Peyer's patch (tissue), 4 donors: ENCODE data around the gene PTPRN. TPM values are rescaled to one million over a fixed set of nuclear protein-coding genes. Genes with fewer than 3 reads are reported as not detected.

Experiments used
- DNase-seq, 3 donors: peaks; one replicate each; pipeline ENCODE4 v3.0.0-alpha.2; 2017 to 2019
- H3K27ac ChIP-seq, 4 donors: fragments of 200-600 bp; sonication (generic); one replicate each; pipeline ENCODE4 v1.5.1; 2016 to 2019
- H3K27me3 ChIP-seq, 2 donors: fragments of 200-600 bp; sonication (generic); one replicate each; pipeline ENCODE4 v1.5.1; 2019
- H3K36me3 ChIP-seq, 3 donors: fragments of 200-600 bp; sonication (generic); one replicate each; pipeline ENCODE4 v1.5.1; 2016 to 2019
- H3K4me1 ChIP-seq, 4 donors: fragments of 200-600 bp; sonication (generic); one replicate each; pipeline ENCODE4 v1.5.1; 2016 to 2019
- H3K4me3 ChIP-seq, 4 donors: fragments of 200-600 bp; sonication (generic); 1 replicate in 3 of 4; 2 replicates in 1 of 4; pipeline ENCODE4 v1.5.1; 2016 to 2019; ENCODE audit warnings: mild to moderate bottlenecking in 1 of 4
- H3K9me3 ChIP-seq, 4 donors: fragments of 200-600 bp; sonication (generic); one replicate each; pipeline ENCODE4 v1.5.1; 2016 to 2019; ENCODE audit warnings: mild to moderate bottlenecking in 1 of 4
- CTCF ChIP-seq, 6 experiments: fragments of 450-650 bp in 4 of 6; fragments of 200-600 bp in 2 of 6; sonication (generic) in 1 of 6; IDR thresholded peaks; one replicate each; pipeline ENCODE4 v1.5.1; 2017 to 2019; ENCODE audit warnings: antibody characterized with exemption in 6 of 6, mild to moderate bottlenecking in 3 of 6, moderate library complexity in 1 of 6
- POLR2A ChIP-seq, 2 donors: fragments of 450-650 bp; IDR thresholded peaks; one replicate each; pipeline ENCODE4 v1.5.1; 2017; ENCODE audit warnings: antibody characterized with exemption in 2 of 2, mild to moderate bottlenecking in 2 of 2, moderate library complexity in 2 of 2
- total RNA-seq, 4 donors: library from RNA; depleted of rRNA; stranded (reverse); fragments of >200 nt; gene quantifications; one replicate each; pipeline ENCODE4 v1.1.0, GENCODE V29; 2016

PTPRN gene
- total RNA-seq: 1 to 10 TPM in 2 of 4 donors, under 1 TPM in 1, not detected in 1; 0.88 to 4.9 (median 2.3) TPM

- Histone ChIP-seq H3K4me3 (no peak within 1 kb of the TSS), H3K9me3 (no peaks in the 10 kb centered on the region), H3K27ac (no peak within 1 kb of the TSS), H3K27me3 (peaks cover 0 to 15% of the 10 kb centered on the region in 2 donors), H3K4me1 (no peaks in the 10 kb centered on the region), H3K36me3 (no peaks in the 10 kb centered on the region)
- TF ChIP-seq CTCF (IDR thresholded peaks at IDR 0.05): no peak
- TF ChIP-seq POLR2A (IDR thresholded peaks at IDR 0.05): no peak
- DNase-seq: no peak
Observed at GRCh38 chr2:219309278-219309677, at the start of gene PTPRN. TSS of gene PTPRN (minus strand) at chr2:219309401. CDS start at chr2:219309332, 69 bp downstream.

GRCh38 chr2:219358170-219359075 lies 49.2 kb upstream of the PTPRN start:
- H3K27me3 ChIP-seq: peaks cover 0 to 16% of the 10 kb centered on the region in 2 donors
- no peak for DNase-seq
- H3K36me3 ChIP-seq: no peaks in the 10 kb centered on the region
- H3K9me3 ChIP-seq: no peaks in the 10 kb centered on the region
- H3K4me3 ChIP-seq: peak overlapping the region in 1 of 4 donors; percentile 19
- H3K4me1 ChIP-seq: peaks cover 0 to 10% (median 0%) of the 10 kb centered on the region in 4 donors
- TF ChIP-seq POLR2A (IDR thresholded peaks at IDR 0.05) (no peak), CTCF (IDR thresholded peaks at IDR 0.05) (no peak)
- H3K27ac ChIP-seq: no peak overlapping the region

GRCh38 chr2:219356834-219357233 lies 47.6 kb upstream of the PTPRN start:
- Histone ChIP-seq H3K4me3 (no peak overlapping the region), H3K27me3 (peaks cover 0 to 16% of the 10 kb centered on the region in 2 donors), H3K4me1 (peaks cover 0 to 10% (median 0%) of the 10 kb centered on the region in 4 donors), H3K27ac (no peak overlapping the region), H3K9me3 (no peaks in the 10 kb centered on the region), H3K36me3 (no peaks in the 10 kb centered on the region)
- TF ChIP-seq CTCF (IDR thresholded peaks at IDR 0.05) (no peak), POLR2A (IDR thresholded peaks at IDR 0.05) (no peak)
- no peak for DNase-seq

- Histone ChIP-seq H3K27me3 (peaks cover 0 to 16% of the 10 kb centered on the region in 2 donors), H3K4me1 (peaks cover 0 to 10% (median 0%) of the 10 kb centered on the region in 4 donors), H3K27ac (no peak overlapping the region), H3K36me3 (no peaks in the 10 kb centered on the region), H3K4me3 (no peak overlapping the region), H3K9me3 (no peaks in the 10 kb centered on the region)
- no peak for DNase-seq
- TF ChIP-seq POLR2A (IDR thresholded peaks at IDR 0.05): no peak
- TF ChIP-seq CTCF (IDR thresholded peaks at IDR 0.05): no peak
Observed at GRCh38 chr2:219354582-219354981, 45.4 kb upstream of the PTPRN start.

- Histone ChIP-seq H3K4me3 (no peak overlapping the region), H3K4me1 (peaks cover 0 to 2% (median 0%) of the 10 kb centered on the region in 4 donors), H3K27ac (no peak overlapping the region), H3K9me3 (no peaks in the 10 kb centered on the region), H3K36me3 (no peaks in the 10 kb centered on the region), H3K27me3 (peaks cover 0 to 3% of the 10 kb centered on the region in 2 donors)
- no peak for TF ChIP-seq CTCF (IDR thresholded peaks at IDR 0.05)
- no peak for TF ChIP-seq POLR2A (IDR thresholded peaks at IDR 0.05)
- DNase-seq: no peak
Observed at GRCh38 chr2:219353129-219353528, 43.9 kb upstream of the PTPRN start.
